ENCODE measurements around the gene KRT85. TPM values are rescaled to one million over a fixed set of nuclear protein-coding genes. Genes with fewer than 3 reads are reported as not detected.

The KRT85 gene
- total and polyA plus RNA-seq, 2 donors (not counting 1 experiment from before 2014, with no cell fraction given), result not detected

DNA sequence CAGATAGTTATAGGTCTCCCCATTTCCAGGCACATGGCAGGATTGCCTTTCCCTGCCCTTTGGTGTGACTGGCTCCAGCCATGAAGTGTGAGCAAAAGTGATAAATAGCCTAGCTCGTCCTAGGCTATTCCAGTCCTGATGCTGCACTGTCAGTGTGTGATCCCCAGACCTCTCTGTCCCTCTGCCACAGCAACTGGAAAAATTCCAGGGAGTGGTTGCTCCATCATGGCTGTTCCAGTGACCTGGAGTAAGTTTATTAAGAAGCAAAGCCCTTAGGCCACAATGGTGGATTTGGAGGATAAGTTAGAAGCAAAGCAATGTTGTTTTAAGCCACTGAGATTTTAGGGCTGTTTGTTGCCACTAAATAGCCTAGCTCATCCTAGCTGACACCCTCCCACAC is 36.2 kb downstream of the KRT85 start:
- Histone ChIP-seq H3K4me3 (ENCODE audit: control extremely low read depth in 1 of 5, extremely low read depth in 1 of 5, insufficient read depth in 1 of 5, low read depth in 2 of 5, low read length in 4 of 5) (no peak overlapping the region), H3K36me3 (replicated peaks in 1 of 2; ENCODE audit: control extremely low read depth in 1 of 2, control insufficient read depth in 1 of 2, extremely low read depth in 1 of 2, insufficient read depth in 2 of 2, low read length in 1 of 2) (no peaks in the 10 kb centered on the region), H3K4me2 (replicated peaks; ENCODE audit: low read depth, low read length, poor library complexity, severe bottlenecking) (no peak overlapping the region), H3K79me2 (ENCODE audit: control insufficient read depth, insufficient read depth, low read length) (no peaks in the 10 kb centered on the region), H3K4me1 (ENCODE audit: control insufficient read depth in 2 of 2, insufficient read depth in 2 of 2, low read length in 2 of 2) (peaks cover 0 to 3% of the 10 kb centered on the region in 2 donors), H2AFZ (ENCODE audit: insufficient read depth, low read depth, low read length, poor library complexity, severe bottlenecking) (no peak overlapping the region), H4K20me1 (ENCODE audit: control insufficient read depth, insufficient read depth, low read length, poor library complexity, severe bottlenecking) (no peaks in the 10 kb centered on the region), H3K9ac (ENCODE audit: low read length) (no peak overlapping the region), H3K27ac (ENCODE audit: low read length in 2 of 2) (no peak overlapping the region), H3K27me3 (replicated peaks in 1 of 4; ENCODE audit: control extremely low read depth in 1 of 4, control insufficient read depth in 3 of 4, insufficient read depth in 4 of 4, low read length in 3 of 4) (peaks cover 0 to 6% (median 1%) of the 10 kb centered on the region in 4 experiments), H3K9me3 (ENCODE audit: control extremely low read depth in 1 of 3, control insufficient read depth in 2 of 3, insufficient read depth in 1 of 3, low read length in 2 of 3) (peaks cover 0 to 5% (median 0%) of the 10 kb centered on the region in 3 donors)
- TF ChIP-seq EZH2 (IDR thresholded peaks at IDR 0.05; ENCODE audit: borderline replicate concordance, insufficient read depth, low read depth, low read length, poor library complexity, severe bottlenecking), result no peak
- TF ChIP-seq, protein P1, sequence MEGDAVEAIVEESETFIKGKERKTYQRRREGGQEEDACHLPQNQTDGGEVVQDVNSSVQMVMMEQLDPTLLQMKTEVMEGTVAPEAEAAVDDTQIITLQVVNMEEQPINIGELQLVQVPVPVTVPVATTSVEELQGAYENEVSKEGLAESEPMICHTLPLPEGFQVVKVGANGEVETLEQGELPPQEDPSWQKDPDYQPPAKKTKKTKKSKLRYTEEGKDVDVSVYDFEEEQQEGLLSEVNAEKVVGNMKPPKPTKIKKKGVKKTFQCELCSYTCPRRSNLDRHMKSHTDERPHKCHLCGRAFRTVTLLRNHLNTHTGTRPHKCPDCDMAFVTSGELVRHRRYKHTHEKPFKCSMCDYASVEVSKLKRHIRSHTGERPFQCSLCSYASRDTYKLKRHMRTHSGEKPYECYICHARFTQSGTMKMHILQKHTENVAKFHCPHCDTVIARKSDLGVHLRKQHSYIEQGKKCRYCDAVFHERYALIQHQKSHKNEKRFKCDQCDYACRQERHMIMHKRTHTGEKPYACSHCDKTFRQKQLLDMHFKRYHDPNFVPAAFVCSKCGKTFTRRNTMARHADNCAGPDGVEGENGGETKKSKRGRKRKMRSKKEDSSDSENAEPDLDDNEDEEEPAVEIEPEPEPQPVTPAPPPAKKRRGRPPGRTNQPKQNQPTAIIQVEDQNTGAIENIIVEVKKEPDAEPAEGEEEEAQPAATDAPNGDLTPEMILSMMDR (IDR thresholded peaks at IDR 0.05), result no peak
- intact Hi-C loops (cut with micrococcal nuclease), result no loop called here
- Mint-ChIP-seq H3K27me3 (peaks cover 13% of the 10 kb centered on the region), H3K4me1 (peaks cover 4% of the 10 kb centered on the region), H3K27ac (no peak overlapping the region), H3K9me3 (ENCODE audit: insufficient read depth) (no peaks in the 10 kb centered on the region), H3K4me3 (no peak overlapping the region)
- DNase-seq, result no peak
- 82% methylated on average over 1 of the region's 1 CpG for WGBS (ENCODE audit: insufficient coverage)
- CTCF ChIA-PET, result no interaction called here
- POLR2A ChIA-PET, result no interaction called here
- no peak for ATAC-seq (ENCODE audit: low read depth)

- Histone ChIP-seq H4K20me1 (ENCODE audit: control insufficient read depth, insufficient read depth, low read length, poor library complexity, severe bottlenecking) (no peaks in the 10 kb centered on the region), H3K9ac (ENCODE audit: low read length) (no peak overlapping the region), H3K9me3 (ENCODE audit: control extremely low read depth in 1 of 3, control insufficient read depth in 2 of 3, insufficient read depth in 1 of 3, low read length in 2 of 3) (no peaks in the 10 kb centered on the region), H3K36me3 (replicated peaks in 1 of 2; ENCODE audit: control extremely low read depth in 1 of 2, control insufficient read depth in 1 of 2, extremely low read depth in 1 of 2, insufficient read depth in 2 of 2, low read length in 1 of 2) (no peaks in the 10 kb centered on the region), H2AFZ (ENCODE audit: insufficient read depth, low read depth, low read length, poor library complexity, severe bottlenecking) (no peak overlapping the region), H3K27ac (ENCODE audit: low read length in 2 of 2) (no peak overlapping the region), H3K4me3 (ENCODE audit: control extremely low read depth in 1 of 5, extremely low read depth in 1 of 5, insufficient read depth in 1 of 5, low read depth in 2 of 5, low read length in 4 of 5) (no peak overlapping the region), H3K4me1 (ENCODE audit: control insufficient read depth in 2 of 2, insufficient read depth in 2 of 2, low read length in 2 of 2) (peaks cover 0 to 3% of the 10 kb centered on the region in 2 donors), H3K4me2 (replicated peaks; ENCODE audit: low read depth, low read length, poor library complexity, severe bottlenecking) (no peak overlapping the region), H3K27me3 (replicated peaks in 1 of 4; ENCODE audit: control extremely low read depth in 1 of 4, control insufficient read depth in 3 of 4, insufficient read depth in 4 of 4, low read length in 3 of 4) (peaks cover 0 to 16% (median 4%) of the 10 kb centered on the region in 4 experiments), H3K79me2 (ENCODE audit: control insufficient read depth, insufficient read depth, low read length) (no peaks in the 10 kb centered on the region)
- DNase-seq (no peak), ATAC-seq (ENCODE audit: low read depth) (no peak)
- H3K27ac Mint-ChIP-seq, result no peak overlapping the region
- peaks cover 23% of the 10 kb centered on the region for H3K27me3 Mint-ChIP-seq
- intact Hi-C loops (cut with micrococcal nuclease), result loop anchor here (1.0 kb wide), 1 partner anchor 30 kb away; no protein-coding TSS in a partner anchor
- no peaks in the 10 kb centered on the region for H3K9me3 Mint-ChIP-seq (ENCODE audit: insufficient read depth)
- H3K4me3 Mint-ChIP-seq, result no peak overlapping the region
- POLR2A ChIA-PET, result no interaction called here
- TF ChIP-seq, protein P1 (IDR thresholded peaks at IDR 0.05), result no peak
- no peak for TF ChIP-seq EZH2 (IDR thresholded peaks at IDR 0.05; ENCODE audit: borderline replicate concordance, insufficient read depth, low read depth, low read length, poor library complexity, severe bottlenecking)
- WGBS (ENCODE audit: insufficient coverage), result 71% methylated on average over 10 of the region's 10 CpGs
- CTCF ChIA-PET, result interaction anchor here (0.7 to 1.6 kb wide), 16 partner anchors 9 to 208 kb away, joined by 3 to 11 read pairs (median 4); no protein-coding TSS in a partner anchor
- H3K4me1 Mint-ChIP-seq, result peaks cover 4% of the 10 kb centered on the region
Measured at GRCh38 chr12:52327830-52328500, 39.3 kb downstream of the KRT85 start.

Data from B cell (primary cell).